Fibroblast of gingiva (primary cell): ENCODE data around the gene SPATA45.

Experiments
- DNase-seq: peaks from one replicate; pipeline ENCODE4 v3.0.0-alpha.2; 2011; ENCODE audit warnings: low read depth

SPATA45 gene

GRCh38 chr1:212828395-212828794 is 19.1 kb downstream of the SPATA45 start:
- DNase-seq = no peak

GRCh38 chr1:212827831-212828278 is 19.6 kb downstream of the SPATA45 start:
- no peak for DNase-seq

DNA sequence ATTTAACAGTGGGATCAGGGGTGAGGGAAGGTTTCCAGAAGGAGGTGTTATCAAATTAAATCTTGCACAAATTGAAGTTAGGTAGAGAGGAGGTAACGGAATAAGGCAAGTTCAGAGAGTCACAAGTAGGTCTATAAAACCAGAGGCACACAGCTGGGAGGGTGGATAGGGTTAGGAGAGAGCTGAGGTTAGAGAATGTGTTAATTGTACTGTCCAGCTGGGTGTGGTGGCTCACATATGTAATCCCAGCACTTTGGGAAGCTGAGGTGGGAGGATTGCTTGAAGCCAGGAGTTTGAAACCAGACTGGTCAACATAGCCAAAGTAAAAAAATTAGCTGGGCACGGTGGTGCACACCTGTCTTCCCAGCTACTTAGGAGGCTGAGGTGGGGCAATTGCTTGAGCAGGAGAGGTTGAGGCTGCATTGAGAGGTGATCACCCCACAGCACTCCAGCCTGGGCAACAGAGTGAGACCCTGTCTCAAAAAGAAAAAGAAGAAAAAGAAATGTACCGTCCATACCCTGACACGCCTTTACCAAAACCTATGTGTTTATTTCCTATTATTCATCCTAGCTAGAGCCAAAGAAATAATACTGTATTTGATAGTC is 20.2 kb downstream of the SPATA45 start:
- no peak for DNase-seq

- no peak for DNase-seq
These were observed 21.5 kb downstream of the SPATA45 start for GRCh38 chr1:212825798-212826452.

GRCh38 chr1:212824201-212824600 is 23.2 kb downstream of the SPATA45 start:
- no peak for DNase-seq

GRCh38 chr1:212822956-212823355 is 24.5 kb downstream of the SPATA45 start:
- no peak for DNase-seq

- no peak for DNase-seq
These were observed 26.5 kb downstream of the SPATA45 start for GRCh38 chr1:212820969-212821368.

DNA sequence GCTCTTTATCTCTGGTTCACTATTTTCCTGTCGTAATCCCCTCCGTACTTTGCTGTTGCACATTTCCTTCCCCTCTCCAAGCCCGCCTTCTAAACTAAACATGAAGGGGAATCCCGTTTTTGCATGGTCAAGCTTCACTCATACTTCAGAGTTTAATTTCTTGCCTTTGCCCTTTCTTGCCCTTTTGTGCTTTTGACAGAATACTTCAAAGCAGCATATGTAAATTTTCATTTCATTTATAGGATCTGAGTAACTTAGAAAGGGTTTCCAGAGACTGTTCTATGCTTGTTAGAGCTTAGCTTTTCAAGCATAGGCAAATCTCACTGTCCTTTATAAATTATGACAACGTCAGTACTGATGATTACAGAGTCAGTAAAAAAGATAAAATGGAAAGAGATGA is 27.7 kb downstream of the SPATA45 start:
- no peak for DNase-seq

DNA sequence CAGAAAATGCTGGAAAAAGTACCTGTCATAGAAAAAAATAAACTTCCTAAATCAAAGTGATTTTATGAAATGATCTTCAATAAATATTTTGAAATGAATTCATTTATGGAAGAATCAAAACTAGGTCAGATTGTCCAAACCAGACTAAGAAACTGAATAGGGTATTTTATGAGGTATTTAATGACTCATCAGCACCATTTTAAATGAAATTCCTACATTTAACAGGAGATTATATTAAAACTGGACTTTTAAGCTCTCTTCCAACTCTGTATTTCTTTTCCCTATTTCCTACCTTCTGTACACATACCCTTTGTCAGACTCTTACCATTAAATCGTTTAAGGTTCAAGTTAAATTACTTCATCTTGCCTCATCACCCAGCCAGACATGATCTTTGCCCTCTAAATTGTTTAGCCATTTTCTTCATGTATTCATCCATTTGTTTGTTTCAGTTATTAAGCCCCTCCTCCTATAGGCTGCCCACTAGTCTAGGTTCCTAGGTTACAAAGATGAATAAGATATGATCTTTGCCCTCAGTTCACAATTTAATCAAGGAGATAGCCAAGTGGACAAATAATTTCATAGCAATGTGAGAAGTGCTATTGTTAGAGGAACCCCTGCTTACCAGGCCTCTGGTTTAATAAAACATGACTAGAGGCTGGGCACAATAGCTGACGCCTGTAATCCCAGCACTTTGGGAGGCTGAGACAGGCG is 30.7 kb downstream of the SPATA45 start:
- no peak for DNase-seq

- no peak for DNase-seq
These were observed 32.7 kb downstream of the SPATA45 start for GRCh38 chr1:212814537-212815334.

GRCh38 chr1:212805767-212806166 is 41.7 kb downstream of the SPATA45 start:
- no peak for DNase-seq

DNA sequence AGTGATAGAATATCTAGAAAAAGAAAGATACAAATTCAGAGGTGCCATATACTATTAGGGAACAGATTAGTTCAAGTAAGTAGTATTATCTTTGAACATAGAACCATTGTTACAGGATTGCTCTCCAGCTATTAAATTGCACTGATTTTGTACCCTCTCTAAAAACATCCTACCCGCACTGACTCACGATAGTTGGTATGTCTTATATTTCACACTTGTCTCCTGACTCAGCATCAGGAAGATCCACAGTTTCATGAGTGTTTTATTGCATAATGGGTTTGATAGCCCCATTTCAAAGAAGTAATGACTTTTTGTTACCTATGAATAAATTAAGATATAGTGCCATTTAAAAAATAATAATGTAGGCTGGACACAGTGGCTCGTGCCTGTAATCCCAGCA is 49.8 kb downstream of the SPATA45 start:
- peak; percentile 5 for DNase-seq

- no peak for DNase-seq
These were observed 52.9 kb downstream of the SPATA45 start for GRCh38 chr1:212794561-212795014.

DNA sequence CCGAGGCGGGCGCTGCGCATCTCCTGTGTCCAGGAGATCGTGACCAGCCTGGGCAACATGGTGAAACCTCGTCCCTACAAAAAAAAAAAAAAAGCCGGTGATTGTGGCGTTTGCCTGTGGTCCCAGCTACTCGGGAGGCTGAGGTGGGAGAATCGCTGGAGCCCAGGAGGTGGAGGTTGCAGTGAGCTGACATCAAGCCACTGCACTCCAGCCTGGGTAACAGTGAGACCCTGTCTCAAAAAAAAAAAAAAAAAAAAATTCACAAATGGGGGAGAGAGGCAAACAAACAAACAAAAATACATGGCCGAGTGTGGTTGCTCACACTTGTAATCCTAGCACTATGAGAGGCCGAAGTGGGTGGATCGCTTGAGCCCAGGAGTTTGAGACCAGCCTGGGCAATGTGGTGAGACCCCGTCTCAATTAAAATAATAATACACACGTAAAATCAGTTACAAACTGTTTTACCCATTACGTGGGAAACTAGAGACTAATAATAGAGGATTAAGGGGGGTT is 55.0 kb downstream of the SPATA45 start:
- no peak for DNase-seq

DNA sequence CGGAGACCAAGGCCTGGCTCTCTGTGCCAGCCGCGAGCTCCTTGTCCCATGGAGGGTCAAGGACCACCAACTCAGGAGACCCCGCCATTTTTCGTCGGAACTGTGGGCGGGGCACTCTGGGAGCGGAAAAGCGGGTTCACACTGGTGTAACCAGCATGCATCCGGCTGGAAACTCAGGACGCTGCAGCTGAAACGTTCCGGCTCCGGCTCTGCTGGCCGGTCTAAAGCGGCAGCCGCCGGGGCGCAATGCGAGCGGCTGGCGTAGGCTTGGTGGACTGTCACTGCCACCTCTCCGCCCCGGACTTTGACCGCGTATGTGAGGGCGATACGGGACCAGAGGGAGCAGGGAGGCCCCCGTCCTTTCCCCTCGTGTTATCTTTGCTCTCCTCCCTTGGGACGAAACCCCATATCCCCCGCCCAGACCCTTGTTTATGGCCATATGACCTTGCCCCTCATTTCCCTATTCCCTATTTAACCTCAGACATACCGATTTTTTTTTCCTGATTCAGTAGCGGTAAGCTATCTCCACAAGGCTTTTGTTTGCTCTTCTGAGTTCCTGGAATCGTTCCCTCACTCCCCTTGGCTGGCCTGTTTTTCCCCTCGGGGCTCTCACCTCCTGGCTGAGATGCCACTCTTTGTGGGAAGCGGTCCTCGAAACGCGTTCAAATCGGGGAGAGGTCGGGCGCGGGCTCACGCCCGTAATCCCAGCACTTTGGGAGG is 55.6 kb downstream of the SPATA45 start, which contains the start of the genes NSL1 and TATDN3:
NSL1 (minus strand) TSS at position 102 of the 720 bp plus-strand sequence; CDS start at position 88, 14 bp downstream.
TATDN3 (plus strand) TSS at position 219 of the 720 bp plus-strand sequence; CDS start at position 247, 28 bp downstream.
- peak; percentile 94 for DNase-seq

GRCh38 chr1:212791261-212791675 is 56.2 kb downstream of the SPATA45 start:
- DNase-seq = peak; percentile 90

DNA sequence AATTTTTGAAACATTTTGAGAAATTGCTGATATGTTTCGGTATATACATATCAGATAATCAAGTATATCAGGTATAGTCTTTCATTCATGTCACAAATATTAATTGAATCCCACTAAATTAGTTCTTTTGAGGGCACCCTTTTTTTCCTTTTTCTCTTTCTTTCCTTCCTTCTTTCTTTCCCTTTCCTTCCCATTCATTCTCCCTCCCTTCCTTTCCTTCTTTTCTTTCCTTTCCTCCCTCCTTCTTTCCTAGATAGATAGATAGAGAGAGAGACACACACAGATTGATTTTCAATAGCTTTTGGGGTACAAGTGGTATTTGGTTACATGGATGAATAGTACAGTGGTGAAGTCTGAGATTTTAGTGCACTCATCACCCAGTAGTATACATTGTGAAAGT is 61.6 kb downstream of the SPATA45 start:
- no peak for DNase-seq

DNA sequence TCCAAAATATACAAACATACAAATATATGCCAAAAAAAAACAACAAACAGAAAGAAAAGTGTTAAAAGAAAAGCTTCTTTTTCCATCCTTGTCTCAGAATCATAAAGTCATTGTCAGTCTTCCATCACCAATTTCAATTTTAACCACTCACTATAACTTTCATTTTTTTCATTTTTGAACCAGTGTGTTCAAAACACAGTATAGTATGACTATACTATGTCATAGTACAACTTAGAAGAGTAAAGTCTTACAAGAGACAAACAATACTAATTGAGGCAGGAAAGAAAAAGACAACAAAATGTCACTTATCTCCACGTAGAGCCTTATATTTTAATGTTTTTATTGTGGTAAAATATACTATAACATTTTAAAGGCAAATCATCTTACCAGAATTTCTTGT is 63.5 kb downstream of the SPATA45 start:
- no peak for DNase-seq

GRCh38 chr1:212782422-212783154 is 64.9 kb downstream of the SPATA45 start:
- peak; percentile 22 for DNase-seq

DNA sequence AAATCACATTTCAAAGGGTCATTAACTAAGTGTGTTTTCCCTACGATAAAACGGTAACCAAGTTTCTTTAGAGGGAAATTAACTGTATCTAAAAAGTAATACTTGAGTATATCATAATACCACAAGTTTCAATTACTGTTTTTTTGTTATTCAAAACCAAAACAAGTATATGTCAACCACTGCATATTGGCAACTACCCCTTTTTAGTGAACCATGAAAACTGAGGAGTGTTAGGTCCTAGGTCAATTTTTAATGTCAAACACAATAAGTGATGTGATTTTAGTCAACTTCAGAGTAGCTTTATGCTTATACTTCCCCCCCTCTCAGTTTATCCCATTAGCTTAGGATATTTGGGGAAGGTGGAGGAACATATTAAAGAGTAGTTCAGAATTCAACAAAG is 66.2 kb downstream of the SPATA45 start:
- no peak for DNase-seq
